Neural progenitor cell (in vitro differentiated cells): Measurements from ENCODE around the gene ITGA11.

ENCODE experiments used
- CTCF ChIP-seq: fragments of 200-600 bp; sonication (generic); IDR thresholded peaks from 2 replicates; pipeline ENCODE4 v1.5.1; 2017; ENCODE audit warnings: antibody characterized with exemption, mild to moderate bottlenecking
- EZH2 ChIP-seq: fragments of 200-600 bp; sonication (generic); IDR thresholded peaks from 2 replicates; pipeline ENCODE4 v1.6.1; 2017; ENCODE audit warnings: antibody characterized with exemption, mild to moderate bottlenecking, moderate library complexity
- EZH2phosphoT487 ChIP-seq: fragments of 200-600 bp; sonication (generic); IDR thresholded peaks from 2 replicates; pipeline ENCODE4 v1.6.1; 2017; ENCODE audit warnings: antibody characterized with exemption

- TF ChIP-seq CTCF (no peak), EZH2 (no peak), EZH2phosphoT487 (no peak)
These were observed 170.7 kb downstream of the ITGA11 start for GRCh38 chr15:68261241-68261640.
